Activated naive CD8-positive, alpha-beta T cell treated with anti-CD3 and anti-CD28 coated beads for 36 hours (primary cell): ENCODE data around the gene SPRED2. TPM values are rescaled to one million over a fixed set of nuclear protein-coding genes. Genes with fewer than 3 reads are reported as not detected.
A peak's percentile ranks its signal among the peaks of the same experiment; 100 is the strongest.

Experiments used
- DNase-seq: peaks from one replicate; pipeline ENCODE4 v3.0.0; 2021
- H3K27ac Mint-ChIP-seq: one replicate; pipeline ENCODE4 v1.8.0; 2022; ENCODE audit warnings: mild to moderate bottlenecking, moderate library complexity, mixed read lengths
- H3K27me3 Mint-ChIP-seq: one replicate; pipeline ENCODE4 v1.8.0; 2022; ENCODE audit warnings: mild to moderate bottlenecking, mixed read lengths
- H3K36me3 Mint-ChIP-seq: one replicate; pipeline ENCODE4 v1.8.0; 2021; ENCODE audit warnings: mild to moderate bottlenecking, mixed read lengths
- H3K4me1 Mint-ChIP-seq: one replicate; pipeline ENCODE4 v1.8.0; 2021; ENCODE audit warnings: mixed read lengths
- H3K4me3 Mint-ChIP-seq: one replicate; pipeline ENCODE4 v1.8.0; 2022; ENCODE audit warnings: mild to moderate bottlenecking, moderate library complexity, mixed read lengths
- H3K9me3 Mint-ChIP-seq: one replicate; pipeline ENCODE4 v1.8.0; 2022; ENCODE audit warnings: mixed read lengths
- total RNA-seq, 2 experiments: library from RNA; stranded (reverse); gene quantifications; one replicate each; pipeline ENCODE4 v1.2.3, GENCODE V29; 2021

SPRED2 gene
- total RNA-seq, 2 experiments from 2014 or later, result 9.5 to 9.7 TPM

DNA sequence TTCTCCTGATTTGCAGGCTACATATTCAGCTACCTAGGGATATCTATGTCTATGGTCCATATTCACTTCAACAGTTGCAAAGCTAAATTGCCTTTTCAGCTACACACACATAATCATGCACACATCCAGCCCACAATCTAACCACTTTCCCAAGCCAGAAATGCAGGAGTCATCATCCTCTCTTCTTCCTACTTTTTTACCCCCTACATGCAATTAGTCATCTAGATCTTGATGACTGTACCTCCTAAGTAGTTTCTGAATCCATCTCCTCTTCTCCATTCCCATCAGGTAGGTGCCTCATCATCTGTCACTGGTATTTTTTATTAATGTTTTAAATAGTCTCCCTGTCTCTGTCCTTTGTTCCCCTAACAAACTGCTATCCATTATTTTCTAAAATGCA lies 23.7 kb upstream of the SPRED2 start:
- H3K4me1 Mint-ChIP-seq, result no peaks in the 10 kb centered on the region
- no peak for DNase-seq
- no peaks in the 10 kb centered on the region for H3K9me3 Mint-ChIP-seq
- H3K27me3 Mint-ChIP-seq, result peaks cover 34% of the 10 kb centered on the region
- no peaks in the 10 kb centered on the region for H3K36me3 Mint-ChIP-seq
- no peak overlapping the region for H3K27ac Mint-ChIP-seq
- no peak overlapping the region for H3K4me3 Mint-ChIP-seq

DNA sequence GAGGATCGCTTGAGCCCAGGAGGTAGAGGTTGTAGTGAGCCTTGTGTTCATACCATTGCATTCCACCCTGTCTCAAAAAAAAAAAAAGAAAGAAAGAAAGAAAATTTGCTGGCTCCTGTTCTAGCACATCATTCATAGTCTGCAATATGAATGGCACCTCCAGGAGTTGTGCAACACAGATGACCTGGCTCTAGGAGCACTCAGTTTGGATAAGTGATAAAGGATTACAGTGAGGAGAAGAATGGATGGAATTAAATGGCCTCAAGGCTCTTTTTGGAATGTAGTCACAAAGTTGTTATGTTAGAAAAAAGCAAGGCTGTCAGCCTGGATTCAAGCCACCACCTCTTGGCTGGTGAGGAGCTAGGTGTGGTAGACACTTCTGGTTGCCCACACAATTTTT lies 21.5 kb upstream of the SPRED2 start:
- no peak for DNase-seq
- H3K4me3 Mint-ChIP-seq, result no peak overlapping the region
- peaks cover 26% of the 10 kb centered on the region for H3K27me3 Mint-ChIP-seq
- no peaks in the 10 kb centered on the region for H3K4me1 Mint-ChIP-seq
- H3K27ac Mint-ChIP-seq, result no peak overlapping the region
- H3K36me3 Mint-ChIP-seq, result no peaks in the 10 kb centered on the region
- no peaks in the 10 kb centered on the region for H3K9me3 Mint-ChIP-seq

DNA sequence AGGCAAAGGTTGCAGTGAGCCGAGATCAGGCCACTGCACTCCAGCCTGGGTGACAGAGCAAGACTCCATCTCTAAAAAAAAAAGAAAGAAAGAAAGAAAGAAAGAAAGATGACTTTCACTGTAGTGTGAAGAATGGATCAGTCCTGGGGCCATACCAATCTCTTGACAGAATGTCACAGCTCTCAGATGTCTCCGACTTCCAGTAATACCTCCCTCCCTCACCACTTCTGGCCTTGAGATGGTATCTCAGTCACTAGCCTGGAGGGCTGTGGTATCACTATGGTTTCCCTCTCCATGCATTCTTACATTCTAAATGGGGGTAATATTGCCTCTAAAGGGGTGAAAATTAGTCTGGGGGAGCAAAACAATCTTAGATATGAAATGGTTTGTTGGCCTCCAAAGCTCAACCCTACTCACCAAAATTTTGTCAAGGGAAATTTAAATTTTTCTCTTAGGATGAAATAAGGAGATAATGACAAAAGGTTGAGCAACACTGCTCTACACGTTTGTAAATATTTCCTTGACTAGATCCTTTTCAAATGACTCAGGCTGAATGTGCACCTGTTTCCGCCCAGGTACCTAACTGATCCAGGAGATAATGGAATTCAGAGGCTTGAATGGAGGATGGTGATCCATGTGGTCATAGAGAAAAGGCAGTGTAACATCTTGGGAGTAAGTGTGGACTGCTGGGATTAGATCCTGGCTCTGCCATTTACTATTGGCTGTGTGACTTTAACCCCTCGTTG lies 19.9 kb upstream of the SPRED2 start:
- Mint-ChIP-seq H3K36me3 (no peaks in the 10 kb centered on the region), H3K4me1 (no peaks in the 10 kb centered on the region), H3K27me3 (peaks cover 25% of the 10 kb centered on the region), H3K9me3 (no peaks in the 10 kb centered on the region), H3K4me3 (no peak overlapping the region), H3K27ac (no peak overlapping the region)
- DNase-seq, result no peak

DNA sequence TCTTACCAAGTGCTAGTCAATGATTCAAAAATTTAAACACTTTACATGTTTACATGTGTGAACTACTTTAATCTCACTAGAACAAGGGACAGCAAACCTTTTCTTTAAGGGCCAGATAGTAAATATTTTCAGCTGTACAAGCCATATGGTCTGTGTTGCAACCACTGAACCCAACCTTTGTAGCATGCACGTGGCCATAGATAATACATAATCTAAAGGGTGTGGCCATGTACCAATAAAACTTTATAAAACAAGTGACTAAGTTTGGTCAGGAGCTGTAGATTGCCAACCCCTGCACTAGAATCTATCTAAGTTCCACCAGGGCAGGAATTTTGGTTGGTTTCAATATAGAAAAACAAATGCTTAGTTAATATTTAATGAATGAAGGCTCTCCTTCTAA lies 18.4 kb upstream of the SPRED2 start:
- no peaks in the 10 kb centered on the region for H3K36me3 Mint-ChIP-seq
- H3K9me3 Mint-ChIP-seq, result no peaks in the 10 kb centered on the region
- peaks cover 30% of the 10 kb centered on the region for H3K27me3 Mint-ChIP-seq
- H3K4me3 Mint-ChIP-seq, result no peak overlapping the region
- no peak overlapping the region for H3K27ac Mint-ChIP-seq
- no peaks in the 10 kb centered on the region for H3K4me1 Mint-ChIP-seq
- DNase-seq, result no peak

DNA sequence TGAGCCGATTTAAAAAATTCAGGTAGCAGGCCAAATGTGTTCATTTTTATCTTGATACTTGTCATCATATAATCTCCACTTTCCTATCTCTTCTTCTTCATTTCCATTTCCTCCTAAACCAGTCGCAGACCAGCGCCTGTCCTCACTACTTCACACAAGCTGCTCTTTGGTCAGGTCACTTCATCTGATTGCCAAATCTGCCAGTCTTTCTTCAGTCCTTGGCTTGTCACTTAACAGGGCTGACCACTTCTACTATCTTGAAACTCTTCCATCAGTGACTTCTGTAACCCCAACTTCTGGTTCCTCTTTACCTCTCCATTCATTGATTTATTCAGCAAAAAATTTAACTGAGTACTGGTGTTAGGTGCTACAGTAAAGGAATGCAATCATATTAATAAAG lies 18.0 kb upstream of the SPRED2 start:
- H3K4me1 Mint-ChIP-seq, result no peaks in the 10 kb centered on the region
- DNase-seq, result no peak
- no peak overlapping the region for H3K27ac Mint-ChIP-seq
- no peaks in the 10 kb centered on the region for H3K9me3 Mint-ChIP-seq
- peaks cover 29% of the 10 kb centered on the region for H3K27me3 Mint-ChIP-seq
- no peak overlapping the region for H3K4me3 Mint-ChIP-seq
- no peaks in the 10 kb centered on the region for H3K36me3 Mint-ChIP-seq

DNA sequence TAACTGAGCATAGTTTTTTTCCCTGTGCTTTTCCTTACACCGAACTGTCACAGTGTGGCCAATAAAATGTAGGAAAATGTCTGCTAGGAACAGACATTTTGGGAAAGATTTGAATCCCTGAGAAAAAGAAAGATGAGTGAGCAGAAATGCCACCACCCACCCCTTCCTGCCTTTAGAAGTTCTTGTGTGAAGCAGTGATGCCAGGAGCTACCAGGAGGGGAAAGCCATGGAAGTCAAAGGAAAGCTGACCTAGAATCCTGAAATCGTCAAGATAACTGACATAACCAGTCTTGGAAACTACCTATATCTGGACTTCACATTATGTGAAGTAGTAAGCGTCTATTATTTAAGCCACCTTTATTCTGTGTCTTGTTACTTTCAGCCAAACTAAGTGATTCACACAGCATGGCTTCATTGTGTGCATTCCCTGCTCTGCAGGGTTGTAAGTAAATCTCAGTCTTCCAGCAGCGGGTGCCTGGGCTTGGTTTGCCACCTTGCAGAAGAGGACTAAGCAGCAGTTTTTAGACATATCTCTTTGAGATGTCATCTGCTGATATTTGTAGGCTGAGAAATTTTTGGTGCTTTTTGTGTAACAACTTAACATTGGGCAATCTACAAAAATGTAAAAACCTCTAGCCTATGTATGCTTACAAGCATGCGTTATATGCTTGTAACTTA lies 11.2 kb upstream of the SPRED2 start:
- Mint-ChIP-seq H3K9me3 (no peaks in the 10 kb centered on the region), H3K4me3 (no peak overlapping the region), H3K27ac (no peak overlapping the region), H3K27me3 (peaks cover 36% of the 10 kb centered on the region), H3K4me1 (no peaks in the 10 kb centered on the region), H3K36me3 (no peaks in the 10 kb centered on the region)
- DNase-seq, result no peak

DNA sequence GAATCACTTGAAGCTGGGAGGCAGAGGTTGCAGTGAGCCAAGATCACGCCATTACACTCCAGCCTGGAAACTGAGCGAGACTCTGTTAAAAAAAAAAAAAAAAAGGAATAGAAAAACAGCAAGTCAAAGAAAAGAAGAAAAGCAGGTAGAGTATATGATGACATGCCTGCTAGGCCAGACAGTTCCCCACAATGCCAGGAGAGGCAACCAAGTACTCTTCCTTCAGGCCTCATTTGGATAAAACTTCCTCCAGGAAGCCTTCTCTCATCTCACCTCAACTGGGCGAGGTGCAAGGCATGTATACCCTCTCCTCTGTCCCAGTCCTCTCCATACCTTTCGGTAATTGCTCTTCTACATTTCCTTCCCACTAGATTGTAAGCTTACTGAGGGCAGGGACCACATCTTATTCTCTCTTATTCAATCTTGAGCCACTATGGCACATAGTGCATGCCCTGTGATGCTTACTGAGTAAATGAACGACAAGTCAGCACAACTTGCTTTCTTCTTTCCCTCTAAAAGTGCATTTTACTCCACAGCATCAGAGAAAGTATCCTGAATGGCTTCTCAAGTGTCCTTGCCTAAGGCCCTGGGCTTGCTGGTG lies 10.1 kb upstream of the SPRED2 start:
- H3K27me3 Mint-ChIP-seq, result peaks cover 46% of the 10 kb centered on the region
- no peak for DNase-seq
- no peaks in the 10 kb centered on the region for H3K9me3 Mint-ChIP-seq
- H3K36me3 Mint-ChIP-seq, result no peaks in the 10 kb centered on the region
- H3K4me1 Mint-ChIP-seq, result no peaks in the 10 kb centered on the region
- no peak overlapping the region for H3K27ac Mint-ChIP-seq
- H3K4me3 Mint-ChIP-seq, result no peak overlapping the region

DNA sequence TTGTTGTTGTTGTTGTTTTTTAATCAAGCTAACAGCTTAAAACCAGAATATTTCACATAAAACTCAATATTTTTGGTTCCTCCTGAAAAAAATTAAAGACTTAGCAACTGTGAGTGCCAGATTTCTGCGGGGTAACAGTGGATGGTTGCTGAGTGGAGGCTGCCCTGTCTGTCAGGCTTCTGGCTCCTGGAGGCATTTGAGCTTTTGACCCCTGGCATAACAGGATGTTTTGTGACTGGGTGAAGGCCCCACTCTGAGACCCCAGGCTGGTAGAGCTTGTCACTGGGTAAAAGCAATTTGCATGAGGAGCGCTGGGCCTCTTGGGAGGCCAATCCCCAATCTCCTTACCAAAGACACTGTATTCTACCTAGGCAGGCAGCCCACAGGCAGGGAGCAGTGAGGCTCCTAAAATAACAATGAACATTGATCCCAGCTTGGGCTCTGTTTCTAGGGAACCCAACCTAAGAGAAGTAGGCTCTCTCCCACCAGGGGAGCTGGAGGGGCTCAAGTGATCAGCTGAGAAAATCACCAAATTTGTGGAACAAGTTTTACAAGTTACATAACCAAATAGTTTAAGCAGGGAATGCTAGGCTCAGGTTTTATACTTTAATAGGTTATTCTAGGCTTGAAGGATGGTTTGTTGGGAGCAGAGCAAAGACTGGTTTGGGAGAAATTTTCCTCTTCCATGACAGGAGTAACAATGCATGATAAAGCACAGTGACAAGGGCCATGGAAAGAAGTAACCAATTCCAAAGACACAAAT lies 5.9 kb upstream of the SPRED2 start:
- H3K36me3 Mint-ChIP-seq, result no peaks in the 10 kb centered on the region
- H3K4me1 Mint-ChIP-seq, result peaks cover 17% of the 10 kb centered on the region
- H3K27ac Mint-ChIP-seq, result no peak overlapping the region
- DNase-seq, result no peak
- no peak overlapping the region for H3K4me3 Mint-ChIP-seq
- H3K27me3 Mint-ChIP-seq, result peaks cover 67% of the 10 kb centered on the region
- no peaks in the 10 kb centered on the region for H3K9me3 Mint-ChIP-seq

DNA sequence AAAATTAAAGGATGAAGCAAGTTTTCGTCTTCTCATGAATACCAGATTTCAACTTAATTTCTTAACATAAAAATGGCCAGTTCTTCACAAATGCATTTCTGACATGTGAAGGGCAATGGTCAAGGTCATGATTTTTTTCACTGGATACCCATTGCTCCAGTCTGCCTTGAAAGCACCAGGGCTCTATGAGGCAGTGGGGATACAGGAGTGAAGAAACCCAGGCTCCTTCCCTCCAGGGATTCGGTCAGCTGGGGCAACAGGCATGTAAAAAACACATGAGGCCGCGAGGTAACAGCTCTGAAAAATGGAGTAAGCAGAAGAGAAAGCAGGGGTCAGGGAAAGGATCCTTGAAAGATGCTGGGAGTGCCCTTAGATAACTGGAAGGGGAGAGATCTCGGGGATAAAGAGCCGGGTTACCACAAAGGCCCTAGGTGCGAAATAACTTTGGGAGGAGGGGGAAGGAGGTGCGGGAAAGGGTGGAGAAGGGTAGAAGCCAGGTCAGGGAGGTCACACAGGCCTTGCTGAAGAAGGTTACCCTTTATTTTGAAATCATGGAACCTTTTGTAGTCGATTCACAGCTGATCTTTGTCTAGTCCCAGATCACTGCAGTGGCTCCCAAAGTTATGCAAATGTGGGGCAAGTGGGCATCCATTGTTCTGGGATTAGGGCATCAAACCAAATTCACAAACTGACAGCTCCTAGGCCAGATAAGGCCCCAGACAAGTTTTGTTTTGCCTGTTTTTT lies 5.2 kb upstream of the SPRED2 start:
- Mint-ChIP-seq H3K4me3 (no peak overlapping the region), H3K9me3 (no peaks in the 10 kb centered on the region), H3K27me3 (peaks cover 69% of the 10 kb centered on the region), H3K36me3 (no peaks in the 10 kb centered on the region), H3K4me1 (peaks cover 17% of the 10 kb centered on the region), H3K27ac (no peak overlapping the region)
- no peak for DNase-seq

DNA sequence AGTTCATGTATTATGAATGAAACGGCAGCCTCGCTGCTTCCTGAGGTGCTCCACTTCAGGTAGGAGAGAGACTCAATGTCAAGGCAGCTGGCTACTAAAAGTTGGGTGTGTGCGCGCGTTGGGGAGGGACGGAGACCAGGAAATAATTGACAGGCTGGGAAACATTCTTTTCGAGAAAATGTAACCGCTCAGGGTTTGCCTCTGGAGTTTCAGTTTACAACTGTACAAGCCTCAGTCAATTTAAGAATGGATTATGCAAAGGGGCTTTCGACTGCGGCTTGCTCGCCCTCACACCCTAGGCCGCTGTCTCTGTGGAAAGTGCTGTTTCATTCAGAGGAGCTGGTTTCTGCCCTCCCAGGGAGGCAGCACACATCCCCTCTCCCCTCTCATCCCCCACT lies 4.4 kb upstream of the SPRED2 start:
- Mint-ChIP-seq H3K9me3 (no peaks in the 10 kb centered on the region), H3K27me3 (peaks cover 68% of the 10 kb centered on the region), H3K36me3 (no peaks in the 10 kb centered on the region), H3K4me3 (peak overlapping the region; percentile 89), H3K27ac (peak overlapping the region; percentile 3), H3K4me1 (peaks cover 17% of the 10 kb centered on the region)
- peak; percentile 69 for DNase-seq

DNA sequence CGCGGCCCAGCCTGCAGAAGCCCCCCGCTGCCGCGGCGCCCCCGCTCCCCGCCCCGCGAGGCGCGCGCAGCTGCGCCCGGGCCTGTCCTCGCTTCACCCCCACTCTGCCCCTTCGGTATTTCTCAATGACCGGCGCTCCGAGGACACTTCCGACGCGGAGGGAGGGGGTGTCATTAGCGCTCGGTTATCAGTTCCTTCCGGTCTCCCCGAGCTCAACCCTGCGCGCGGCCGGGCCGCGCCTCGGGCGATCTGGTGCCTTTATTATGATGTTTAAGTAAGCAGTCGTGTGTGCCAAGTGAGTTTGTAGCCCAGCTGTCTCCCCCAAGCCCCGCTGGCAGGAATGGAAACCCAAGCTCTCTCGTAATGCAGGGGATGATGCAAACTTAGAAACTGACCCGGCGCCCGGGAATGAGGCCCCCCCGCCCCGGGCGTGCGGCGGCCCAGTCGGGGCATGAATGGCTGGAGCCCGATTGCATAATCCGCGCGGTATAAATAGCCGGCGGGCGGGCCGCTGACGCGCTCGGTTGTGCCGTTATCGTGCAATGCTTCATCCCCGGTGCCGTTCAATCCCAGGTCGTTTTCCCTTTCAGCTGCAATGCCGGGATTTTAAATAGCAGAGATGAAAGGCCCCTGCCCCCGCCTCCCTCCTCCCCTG lies 3.9 kb upstream of the SPRED2 start:
- Mint-ChIP-seq H3K27me3 (peaks cover 68% of the 10 kb centered on the region), H3K27ac (peak overlapping the region; percentile 84), H3K4me3 (peak overlapping the region; percentile 89), H3K36me3 (no peaks in the 10 kb centered on the region), H3K4me1 (peaks cover 17% of the 10 kb centered on the region), H3K9me3 (no peaks in the 10 kb centered on the region)
- peak; percentile 35 for DNase-seq

DNA sequence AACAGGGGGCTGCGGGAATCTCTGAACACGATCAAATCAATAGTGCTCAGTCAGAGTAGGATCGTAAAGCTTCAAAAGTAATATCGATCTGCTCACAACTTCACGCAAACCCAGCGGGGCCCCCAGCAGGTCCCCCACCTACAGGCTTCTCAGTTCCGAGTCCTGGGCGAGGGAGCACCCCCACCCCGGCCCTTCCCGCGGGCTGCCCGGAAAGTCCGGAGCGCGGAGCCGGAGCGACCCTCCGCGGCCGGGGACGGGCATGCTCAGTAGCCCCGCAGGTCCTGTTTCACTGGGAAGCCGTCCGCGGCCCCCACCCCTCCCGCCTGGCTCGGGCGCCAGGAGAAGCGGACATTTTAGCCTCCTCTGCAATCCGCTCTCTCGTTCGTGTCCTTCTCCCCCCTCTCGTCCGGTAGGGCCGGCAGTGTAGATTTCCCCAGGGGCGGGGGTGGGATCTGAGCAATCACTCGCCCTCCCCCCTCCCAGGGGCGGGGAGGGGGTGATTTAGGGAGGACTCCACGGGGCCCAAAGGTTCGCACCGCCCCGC lies 3.3 kb upstream of the SPRED2 start:
- peak; percentile 67 for DNase-seq
- Mint-ChIP-seq H3K4me1 (peaks cover 17% of the 10 kb centered on the region), H3K27ac (no peak overlapping the region), H3K27me3 (peaks cover 69% of the 10 kb centered on the region), H3K9me3 (no peaks in the 10 kb centered on the region), H3K4me3 (peak overlapping the region; percentile 74), H3K36me3 (no peaks in the 10 kb centered on the region)

DNA sequence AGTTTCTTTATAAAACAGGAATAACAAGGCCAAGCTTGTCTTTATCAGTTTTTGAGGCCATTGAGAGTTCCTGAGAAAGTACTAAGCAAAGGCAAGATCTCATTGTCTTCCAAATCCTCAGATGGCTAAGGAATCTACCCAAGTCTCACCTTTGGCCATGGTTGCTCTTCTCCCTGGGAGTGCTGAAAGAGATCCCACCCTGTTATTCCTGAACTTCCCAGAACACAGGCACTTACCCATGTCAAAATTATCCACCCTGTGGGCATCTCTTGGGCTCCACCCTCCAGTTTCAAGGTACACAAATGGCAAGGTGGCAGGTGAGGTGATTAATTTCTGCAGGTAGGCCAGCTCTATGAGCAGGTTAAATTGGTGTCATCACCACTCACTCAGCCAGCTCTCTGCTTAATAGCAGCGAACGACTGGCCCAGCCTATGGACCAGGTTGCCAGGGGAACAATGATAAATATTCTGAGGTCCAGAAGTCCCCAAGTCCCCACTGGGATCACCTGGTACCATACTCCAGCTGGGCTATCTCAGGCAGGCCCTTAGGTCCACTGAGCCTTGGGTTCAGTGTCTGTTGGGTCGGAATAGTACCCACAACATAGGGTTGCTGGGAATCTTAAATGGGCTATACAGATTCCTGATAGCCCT lies 2.3 kb upstream of the SPRED2 start:
- DNase-seq, result no peak
- H3K27me3 Mint-ChIP-seq, result peaks cover 71% of the 10 kb centered on the region
- H3K4me1 Mint-ChIP-seq, result peaks cover 22% of the 10 kb centered on the region
- no peaks in the 10 kb centered on the region for H3K9me3 Mint-ChIP-seq
- no peaks in the 10 kb centered on the region for H3K36me3 Mint-ChIP-seq
- H3K27ac Mint-ChIP-seq, result no peak overlapping the region
- H3K4me3 Mint-ChIP-seq, result no peak overlapping the region
